Mesodermal cell (in vitro differentiated cells): ENCODE results near the gene TTC9C.
"Not testable (repeated sequence)": the region's sequence is repeated elsewhere in the genome, so short reads cannot be mapped to it uniquely, and the experiment has no call there.

ENCODE experiments used
- H3K27ac ChIP-seq: 2 replicates; pipeline ENCODE4 v1.7.0; 2013; ENCODE audit warnings: mild to moderate bottlenecking, low read depth, low read length, moderate library complexity; ENCODE audit not compliant: severe bottlenecking
- H3K36me3 ChIP-seq: 2 replicates; pipeline ENCODE4 v1.7.1; 2013; ENCODE audit warnings: mild to moderate bottlenecking, low read length, moderate library complexity; ENCODE audit not compliant: control insufficient read depth, insufficient read depth
- H3K4me1 ChIP-seq: one replicate; pipeline ENCODE4 v1.7.1; 2013; ENCODE audit warnings: mild to moderate bottlenecking, low read length; ENCODE audit not compliant: insufficient read depth, control insufficient read depth, poor library complexity, severe bottlenecking
- H3K4me3 ChIP-seq: 2 replicates; pipeline ENCODE4 v1.7.0; 2013; ENCODE audit warnings: low read length, control low read depth, mild to moderate bottlenecking; ENCODE audit not compliant: insufficient read depth, poor library complexity, severe bottlenecking; ENCODE audit errors: extremely low read depth
- H3K9me3 ChIP-seq: 2 replicates; pipeline ENCODE4 v1.7.1; 2013; ENCODE audit warnings: mild to moderate bottlenecking, low read length, moderate library complexity; ENCODE audit not compliant: control insufficient read depth
- WGBS, 2 experiments: methylation state at CpG; one replicate each; pipeline ENCODE4 v1.1.5; 2013; ENCODE audit warnings: missing lambda C conversion rate in 2 of 2; ENCODE audit not compliant: insufficient coverage in 2 of 2; 5-methylcytosine and 5-hydroxymethylcytosine counted together

Gene TTC9C

DNA sequence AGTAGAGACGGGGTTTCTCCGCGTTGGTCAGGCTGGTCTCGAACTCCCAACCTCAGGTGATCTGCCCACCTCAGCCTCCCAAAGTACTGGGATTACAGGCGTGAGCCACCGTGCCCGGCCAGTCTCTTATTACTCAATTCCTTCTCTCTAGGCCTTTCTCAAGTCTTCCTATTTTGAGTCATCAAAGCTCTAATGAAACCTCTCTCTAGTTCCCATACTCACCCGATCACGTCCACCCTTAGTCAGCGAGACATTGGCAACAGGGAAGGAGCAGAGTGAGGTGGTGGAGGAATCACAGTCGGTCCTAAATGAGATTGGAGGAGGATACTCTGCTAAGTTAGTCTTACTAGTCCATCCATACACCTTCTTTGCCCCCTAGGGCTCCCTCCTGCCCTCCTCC lies 26.0 kb upstream of the TTC9C start:
- no peak overlapping the region for H3K27ac ChIP-seq
- peaks cover 59% of the 10 kb centered on the region for H3K36me3 ChIP-seq
- no peaks in the 10 kb centered on the region for H3K4me1 ChIP-seq
- H3K4me3 ChIP-seq: no peak overlapping the region
- no peaks in the 10 kb centered on the region for H3K9me3 ChIP-seq
- 95 to 98% methylated on average over 4 of the region's 11 CpGs for WGBS, 2 experiments

GRCh38 chr11:62703921-62704320 lies 24.4 kb upstream of the TTC9C start:
- WGBS, 2 experiments: 90 to 100% methylated on average over 2 of the region's 4 CpGs
- H3K36me3 ChIP-seq: peaks cover 66% of the 10 kb centered on the region
- not testable (repeated sequence) for H3K27ac ChIP-seq, H3K4me3 ChIP-seq, H3K9me3 ChIP-seq, H3K4me1 ChIP-seq

- peak overlapping the region; percentile 80 for H3K27ac ChIP-seq
- peak overlapping the region; percentile 51 for H3K4me3 ChIP-seq
- H3K9me3 ChIP-seq: no peaks in the 10 kb centered on the region
- 75 to 88% methylated on average over 5 to 6 of the region's 7 CpGs for WGBS, 2 experiments
- H3K4me1 ChIP-seq: peaks cover 3% of the 10 kb centered on the region
- H3K36me3 ChIP-seq: peaks cover 60% of the 10 kb centered on the region
Observed at GRCh38 chr11:62705413-62705812, 22.9 kb upstream of the TTC9C start.

GRCh38 chr11:62705880-62706849 lies 22.1 kb upstream of the TTC9C start:
- Histone ChIP-seq H3K27ac (peak overlapping the region; percentile 92), H3K9me3 (no peaks in the 10 kb centered on the region), H3K36me3 (peaks cover 60% of the 10 kb centered on the region), H3K4me3 (peak overlapping the region; percentile 51), H3K4me1 (peaks cover 3% of the 10 kb centered on the region)
- 0 to 1% methylated on average over 52 to 71 of the region's 73 CpGs for WGBS, 2 experiments

DNA sequence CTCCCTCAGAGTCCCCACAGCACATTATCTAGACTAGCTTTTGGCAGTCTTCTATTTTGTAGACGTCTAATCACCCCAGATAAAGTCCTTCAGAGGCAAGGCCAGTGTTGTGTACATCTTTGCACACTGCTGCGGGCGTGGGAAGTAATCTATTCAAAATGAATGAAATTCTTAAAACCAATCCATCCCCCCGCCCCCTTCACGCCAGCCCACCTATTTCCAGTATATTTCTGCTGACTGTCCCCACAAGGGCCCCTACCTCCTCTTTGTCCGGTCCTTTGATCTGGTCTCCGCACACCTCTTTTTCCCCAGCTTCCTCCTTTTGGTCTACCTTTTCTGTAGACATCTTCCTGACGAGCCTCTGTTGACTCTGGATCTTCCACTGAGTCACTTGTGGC lies 21.4 kb upstream of the TTC9C start:
- peaks cover 60% of the 10 kb centered on the region for H3K36me3 ChIP-seq
- no peaks in the 10 kb centered on the region for H3K9me3 ChIP-seq
- 12 to 15% methylated on average over 5 to 6 of the region's 8 CpGs for WGBS, 2 experiments
- H3K4me3 ChIP-seq: peak overlapping the region; percentile 51
- peak overlapping the region; percentile 92 for H3K27ac ChIP-seq
- peaks cover 3% of the 10 kb centered on the region for H3K4me1 ChIP-seq

GRCh38 chr11:62707277-62707861 lies 20.9 kb upstream of the TTC9C start, which contains the start of the genes BSCL2 and GNG3:
Gene BSCL2, minus strand, starts transcription at chr11:62707424. Its CDS starts 229 bp downstream, at chr11:62707195.
Gene GNG3, plus strand, starts transcription at chr11:62707676. Its CDS starts 620 bp downstream, at chr11:62708296.
- H3K27ac ChIP-seq: peak within 1 kb of the TSS; percentile 92
- H3K36me3 ChIP-seq: peaks cover 60% of the 10 kb centered on the region
- H3K4me3 ChIP-seq: peak within 1 kb of the TSS; percentile 51
- 10 to 11% methylated on average over 7 to 9 of the region's 10 CpGs for WGBS, 2 experiments
- H3K9me3 ChIP-seq: no peaks in the 10 kb centered on the region
- H3K4me1 ChIP-seq: peaks cover 3% of the 10 kb centered on the region

DNA sequence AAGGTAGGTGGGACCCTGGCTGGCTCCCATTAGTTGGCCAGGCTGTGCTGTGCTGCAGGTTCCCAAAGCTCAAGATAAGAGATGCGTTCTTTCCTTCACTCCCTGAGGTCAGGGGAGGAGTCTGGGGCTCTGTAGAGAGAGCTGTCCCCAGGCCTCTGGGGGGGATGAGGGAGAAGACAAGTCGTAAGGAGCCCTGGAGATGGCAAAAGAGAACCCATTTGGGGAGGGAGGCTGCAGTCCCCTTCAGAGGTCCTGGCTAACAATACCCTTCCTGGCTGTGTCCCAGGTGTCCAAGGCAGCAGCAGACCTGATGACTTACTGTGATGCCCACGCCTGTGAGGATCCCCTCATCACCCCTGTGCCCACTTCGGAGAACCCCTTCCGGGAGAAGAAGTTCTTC lies 19.9 kb upstream of the TTC9C start:
- H3K27ac ChIP-seq: peak overlapping the region; percentile 98
- peaks cover 60% of the 10 kb centered on the region for H3K36me3 ChIP-seq
- 91 to 93% methylated on average over 4 to 5 of the region's 5 CpGs for WGBS, 2 experiments
- no peaks in the 10 kb centered on the region for H3K9me3 ChIP-seq
- H3K4me1 ChIP-seq: peaks cover 3% of the 10 kb centered on the region
- no peak overlapping the region for H3K4me3 ChIP-seq

DNA sequence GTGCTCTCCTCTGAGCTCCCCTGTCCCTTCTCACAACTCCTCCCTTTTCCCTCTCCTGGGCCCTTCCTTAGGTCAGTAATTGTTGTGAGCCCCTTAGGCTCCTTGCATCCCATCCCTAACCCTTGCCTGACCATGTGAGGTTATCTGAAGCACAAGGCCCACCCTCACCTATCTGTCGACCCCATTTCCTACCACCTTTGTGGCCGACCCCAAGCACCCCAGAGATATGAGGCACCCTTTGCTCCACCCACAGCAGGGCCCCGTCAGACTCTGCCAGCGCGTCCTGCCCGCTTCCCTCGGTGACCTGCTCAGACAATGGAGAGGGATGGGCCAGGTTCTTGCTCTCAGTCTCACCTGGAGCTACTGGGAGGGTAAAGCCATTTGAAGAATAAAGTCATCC lies 19.5 kb upstream of the TTC9C start:
- H3K36me3 ChIP-seq: peaks cover 63% of the 10 kb centered on the region
- H3K4me1 ChIP-seq: peaks cover 3% of the 10 kb centered on the region
- H3K9me3 ChIP-seq: no peaks in the 10 kb centered on the region
- WGBS, 2 experiments: 53 to 54% methylated on average over 3 to 7 of the region's 7 CpGs
- peak overlapping the region; percentile 98 for H3K27ac ChIP-seq
- H3K4me3 ChIP-seq: peak overlapping the region; percentile 35

- Histone ChIP-seq H3K36me3 (peaks cover 66% of the 10 kb centered on the region), H3K27ac (peak overlapping the region; percentile 98), H3K4me3 (peak overlapping the region; percentile 35), H3K4me1 (peaks cover 3% of the 10 kb centered on the region), H3K9me3 (no peaks in the 10 kb centered on the region)
- WGBS, 2 experiments: 16 to 17% methylated on average over 42 to 45 of the region's 47 CpGs
Observed at GRCh38 chr11:62709247-62710000, 18.9 kb upstream of the TTC9C start.

DNA sequence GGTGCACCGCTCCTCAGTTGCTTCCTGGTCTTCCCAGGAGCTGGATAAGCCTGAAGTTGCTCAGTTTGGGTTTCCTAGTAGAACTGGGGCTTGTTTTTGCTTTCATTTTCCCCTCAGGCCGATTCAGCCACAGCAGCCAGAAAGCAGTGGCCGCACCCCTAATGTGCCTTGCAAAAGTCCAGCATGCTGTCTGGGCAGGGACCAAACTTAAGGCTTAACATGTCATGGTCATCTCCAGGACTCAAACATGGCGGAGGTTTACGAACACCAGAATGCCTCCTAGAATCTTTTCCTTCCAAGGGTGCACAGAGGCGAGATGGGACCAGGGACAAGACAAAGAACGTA lies 18.3 kb upstream of the TTC9C start:
- H3K4me1 ChIP-seq: peaks cover 3% of the 10 kb centered on the region
- H3K36me3 ChIP-seq: peaks cover 66% of the 10 kb centered on the region
- no peaks in the 10 kb centered on the region for H3K9me3 ChIP-seq
- peak overlapping the region; percentile 21 for H3K4me3 ChIP-seq
- peak overlapping the region; percentile 98 for H3K27ac ChIP-seq
- 88% methylated on average over 7 of the region's 7 CpGs for WGBS, 2 experiments
